HG03135 (cell line): ENCODE results near the gene PCSK2.

Experiments
- ATAC-seq: cut with Tn5 transposase; IDR thresholded peaks from one replicate; pipeline ENCODE4 v1.9.1; 2021; ENCODE audit warnings: mild to moderate bottlenecking, moderate library complexity; ENCODE audit not compliant: unreplicated experiment

Gene PCSK2

GRCh38 chr20:17327185-17328148 lies 100.6 kb downstream of the PCSK2 start:
- ATAC-seq, result no peak

- ATAC-seq, result no peak
These were observed 108.1 kb downstream of the PCSK2 start for GRCh38 chr20:17334932-17335331.

GRCh38 chr20:17339000-17339399 lies 112.2 kb downstream of the PCSK2 start:
- no peak for ATAC-seq

GRCh38 chr20:17343091-17343490 lies 116.3 kb downstream of the PCSK2 start:
- no peak for ATAC-seq

GRCh38 chr20:17343656-17344452 lies 117.0 kb downstream of the PCSK2 start:
- ATAC-seq, result no peak

GRCh38 chr20:17344790-17345189 lies 118.0 kb downstream of the PCSK2 start:
- no peak for ATAC-seq

GRCh38 chr20:17345321-17345720 lies 118.5 kb downstream of the PCSK2 start:
- ATAC-seq, result no peak

GRCh38 chr20:17350321-17350720 lies 123.5 kb downstream of the PCSK2 start:
- ATAC-seq, result no peak

GRCh38 chr20:17357238-17357637 lies 130.4 kb downstream of the PCSK2 start:
- no peak for ATAC-seq

- ATAC-seq, result no peak
These were observed 132.0 kb downstream of the PCSK2 start for GRCh38 chr20:17358854-17359253.

- no peak for ATAC-seq
These were observed 137.8 kb downstream of the PCSK2 start for GRCh38 chr20:17364681-17365080.

- ATAC-seq, result no peak
These were observed 139.0 kb downstream of the PCSK2 start for GRCh38 chr20:17365831-17366230.

- ATAC-seq, result no peak
These were observed 142.7 kb downstream of the PCSK2 start for GRCh38 chr20:17369506-17369905.

- no peak for ATAC-seq
These were observed 146.1 kb downstream of the PCSK2 start for GRCh38 chr20:17372806-17373440.

GRCh38 chr20:17374086-17374485 lies 147.2 kb downstream of the PCSK2 start:
- no peak for ATAC-seq

GRCh38 chr20:17376031-17376430 lies 149.2 kb downstream of the PCSK2 start:
- no peak for ATAC-seq

GRCh38 chr20:17377231-17377630 lies 150.4 kb downstream of the PCSK2 start:
- ATAC-seq, result no peak

- ATAC-seq, result no peak
These were observed 152.8 kb downstream of the PCSK2 start for GRCh38 chr20:17379651-17380050.

- ATAC-seq, result no peak
These were observed 154.0 kb downstream of the PCSK2 start for GRCh38 chr20:17380801-17381200.

GRCh38 chr20:17381724-17382123 lies 154.9 kb downstream of the PCSK2 start:
- no peak for ATAC-seq

GRCh38 chr20:17385798-17386197 lies 159.0 kb downstream of the PCSK2 start:
- ATAC-seq, result no peak
